ENCODE data around the gene G0S2. TPM values are rescaled to one million over a fixed set of nuclear protein-coding genes. Genes with fewer than 3 reads are reported as not detected.

G0S2 gene, protein sequence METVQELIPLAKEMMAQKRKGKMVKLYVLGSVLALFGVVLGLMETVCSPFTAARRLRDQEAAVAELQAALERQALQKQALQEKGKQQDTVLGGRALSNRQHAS
- total RNA-seq (2014; rRNA removed; shearing (Covaris generic)): not detected in 2 replicates

DNA sequence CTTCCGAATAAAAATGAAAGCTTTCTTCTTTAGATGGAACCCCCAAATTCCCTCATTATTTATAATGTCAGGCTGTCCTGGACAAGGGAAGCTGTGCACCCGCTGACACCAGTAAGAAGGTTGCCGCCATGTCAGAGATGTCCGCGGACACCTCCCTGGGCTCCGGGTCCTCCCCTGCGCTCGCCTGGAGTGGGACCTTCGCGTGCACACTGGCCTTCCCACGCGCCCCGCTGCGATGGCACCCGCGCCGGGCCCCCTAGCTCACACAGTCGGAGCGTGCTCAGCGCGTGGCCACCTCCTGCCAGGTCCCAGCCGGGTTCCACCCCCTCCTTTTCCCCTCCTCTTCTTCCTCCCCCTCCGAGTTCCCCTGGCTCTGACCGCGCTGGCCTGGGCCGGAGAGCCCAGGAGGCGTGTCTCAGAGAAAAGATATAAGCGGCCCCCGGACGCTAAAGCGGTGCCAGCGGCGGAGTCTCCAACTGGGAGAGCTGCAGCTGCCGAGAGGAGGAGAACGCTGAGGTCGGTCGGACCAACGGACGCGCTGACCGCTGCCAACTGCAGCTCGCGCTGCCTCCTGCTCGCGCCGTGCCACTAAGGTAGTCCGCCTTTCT lies at the start of gene G0S2:
G0S2 (plus strand) TSS at position 456 of the 608 bp plus-strand sequence. CDS start 273 bp downstream, outside the sequence.

DNA sequence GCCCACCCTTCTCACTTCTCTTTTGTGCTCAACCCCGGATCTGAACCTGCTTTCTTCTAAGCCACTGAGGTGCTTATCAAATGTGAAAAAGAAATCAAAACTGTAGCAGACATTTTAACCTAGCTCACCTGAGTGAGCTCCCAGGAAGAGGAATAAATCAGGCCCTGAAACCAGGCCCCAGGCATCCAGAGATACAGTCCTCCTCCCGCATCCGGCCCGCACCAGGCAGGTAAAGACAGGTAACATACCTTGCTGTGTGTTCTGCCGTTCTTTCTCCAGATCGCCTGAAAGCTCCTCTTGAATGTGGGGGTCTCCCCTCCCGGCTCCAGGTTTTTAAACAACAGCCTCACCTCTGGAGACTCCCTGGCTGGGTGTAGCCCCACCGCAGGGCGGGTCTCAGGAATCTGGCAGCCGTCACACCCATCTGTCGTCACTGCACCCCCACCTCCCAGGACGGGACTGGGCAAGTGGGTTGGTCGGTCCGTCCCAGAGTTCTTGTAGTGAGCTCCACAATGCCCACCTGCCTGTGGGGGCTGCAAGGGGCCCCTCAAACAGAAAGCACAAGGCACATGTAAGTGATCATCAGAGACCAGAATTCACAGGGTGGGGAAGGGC lies 23.0 kb upstream of the G0S2 start, which contains the start of gene LAMB3:
LAMB3 (minus strand) TSS at position 305 of the 615 bp plus-strand sequence. CDS start 1,481 bp downstream, outside the sequence.

DNA sequence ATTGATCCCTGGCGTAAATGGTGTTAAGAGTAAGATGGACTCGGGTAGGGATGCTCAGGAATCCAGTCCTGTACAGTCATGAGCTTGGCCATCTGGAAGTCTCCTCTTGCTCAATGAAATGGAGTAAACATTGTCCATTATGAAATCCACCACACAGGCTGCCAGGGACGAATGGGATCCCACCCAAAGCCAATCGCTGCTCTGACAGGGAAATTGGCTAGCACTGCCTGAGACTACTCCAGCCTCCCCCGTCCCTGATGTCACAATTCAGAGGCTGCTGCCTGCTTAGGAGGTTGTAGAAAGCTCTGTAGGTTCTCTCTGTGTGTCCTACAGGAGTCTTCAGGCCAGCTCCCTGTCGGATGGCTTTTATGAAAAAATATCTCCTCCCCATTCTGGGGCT lies 29.4 kb downstream of the G0S2 start, which contains the start of gene HSD11B1:
HSD11B1 (plus strand) TSS at position 263 of the 400 bp plus-strand sequence; CDS start at position 360, 97 bp downstream.

Other genes starting within 250 kb of the G0S2 start
- gene CAMK1G, start 91.7 kb upstream of the G0S2 start, total RNA-seq (2014; rRNA removed; shearing (Covaris generic)): not detected in 2 replicates
- 14.7 and 24.7 TPM in 2 replicates for gene LAMB3, start 23.0 kb upstream of the G0S2 start, total RNA-seq (2014; rRNA removed; shearing (Covaris generic))
- gene HSD11B1, start 29.4 kb downstream of the G0S2 start, total RNA-seq (2014; rRNA removed; shearing (Covaris generic)): not detected in 2 replicates
- gene TRAF3IP3, start 80.6 kb downstream of the G0S2 start, total RNA-seq (2014; rRNA removed; shearing (Covaris generic)): not detected in 2 replicates
- gene C1orf74, start 109.1 kb downstream of the G0S2 start, total RNA-seq (2014; rRNA removed; shearing (Covaris generic)): 2.1 and 2.6 TPM in 2 replicates
- gene IRF6, start 130.7 kb downstream of the G0S2 start, total RNA-seq (2014; rRNA removed; shearing (Covaris generic)): 0.03 and 0.04 TPM in 2 replicates
- gene UTP25, start 152.6 kb downstream of the G0S2 start, total RNA-seq (2014; rRNA removed; shearing (Covaris generic)): 16.2 and 17.0 TPM in 2 replicates